ENCODE data around the gene TBC1D3B. TPM values are rescaled to one million over a fixed set of nuclear protein-coding genes. Genes with fewer than 3 reads are reported as not detected.
"Not testable (repeated sequence)": the region's sequence is repeated elsewhere in the genome, so short reads cannot be mapped to it uniquely, and the experiment has no call there.

Gene TBC1D3B
- polyA plus RNA-seq, 1 donor: 7.1 TPM

GRCh38 chr17:36187943-36188665, 11.7 kb upstream of the TBC1D3B start:
- not testable (repeated sequence) for H3K27me3 ChIP-seq (ENCODE audit: control insufficient read depth, insufficient read depth, low read length); H3K4me1 ChIP-seq (ENCODE audit: control insufficient read depth, insufficient read depth, low read length); DNase-seq; H3K9me3 ChIP-seq (ENCODE audit: control insufficient read depth, low read depth, low read length); H3K36me3 ChIP-seq (ENCODE audit: control insufficient read depth, insufficient read depth, low read length); H3K4me3 ChIP-seq (ENCODE audit: low read length); H3K27ac ChIP-seq (ENCODE audit: low read length)
- 87% methylated on average over 4 of the region's 5 CpGs for WGBS (ENCODE audit: insufficient coverage, low lambda C conversion rate)

- 89% methylated on average over 9 of the region's 13 CpGs for WGBS (ENCODE audit: insufficient coverage, low lambda C conversion rate)
- not testable (repeated sequence) for H3K27ac ChIP-seq (ENCODE audit: low read length)
These were observed 10.7 kb upstream of the TBC1D3B start for GRCh38 chr17:36186810-36187763.

GRCh38 chr17:36185416-36185815, 9.0 kb upstream of the TBC1D3B start:
- Histone ChIP-seq H3K36me3 (ENCODE audit: control insufficient read depth, insufficient read depth, low read length) (no peaks in the 10 kb centered on the region), H3K27me3 (ENCODE audit: control insufficient read depth, insufficient read depth, low read length) (peaks cover 15% of the 10 kb centered on the region), H3K27ac (ENCODE audit: low read length) (no peak overlapping the region), H3K4me3 (ENCODE audit: low read length) (no peak overlapping the region), H3K9me3 (ENCODE audit: control insufficient read depth, low read depth, low read length) (peaks cover 3% of the 10 kb centered on the region), H3K4me1 (ENCODE audit: control insufficient read depth, insufficient read depth, low read length) (no peaks in the 10 kb centered on the region)
- WGBS (ENCODE audit: insufficient coverage, low lambda C conversion rate): 9% methylated on average over 1 of the region's 2 CpGs
- DNase-seq: no peak

More at GRCh38 chr17:36186810-36187763, 10.7 kb upstream of the TBC1D3B start:
- H3K9me3 ChIP-seq (ENCODE audit: control insufficient read depth, low read depth, low read length); DNase-seq; H3K4me3 ChIP-seq (ENCODE audit: low read length); H3K27me3 ChIP-seq (ENCODE audit: control insufficient read depth, insufficient read depth, low read length); H3K4me1 ChIP-seq (ENCODE audit: control insufficient read depth, insufficient read depth, low read length); H3K36me3 ChIP-seq (ENCODE audit: control insufficient read depth, insufficient read depth, low read length): not testable (repeated sequence)

- Histone ChIP-seq H3K4me3 (ENCODE audit: low read length) (peak overlapping the region; percentile 1), H3K36me3 (ENCODE audit: control insufficient read depth, insufficient read depth, low read length) (no peaks in the 10 kb centered on the region), H3K4me1 (ENCODE audit: control insufficient read depth, insufficient read depth, low read length) (no peaks in the 10 kb centered on the region), H3K27ac (ENCODE audit: low read length) (no peak overlapping the region), H3K27me3 (ENCODE audit: control insufficient read depth, insufficient read depth, low read length) (peaks cover 15% of the 10 kb centered on the region), H3K9me3 (ENCODE audit: control insufficient read depth, low read depth, low read length) (peaks cover 3% of the 10 kb centered on the region)
- 83% methylated on average over 4 of the region's 12 CpGs for WGBS (ENCODE audit: insufficient coverage, low lambda C conversion rate)
- no peak for DNase-seq
These were observed 7.8 kb upstream of the TBC1D3B start for GRCh38 chr17:36184023-36184765.

- Histone ChIP-seq H3K9me3 (ENCODE audit: control insufficient read depth, low read depth, low read length) (peaks cover 3% of the 10 kb centered on the region), H3K27ac (ENCODE audit: low read length) (no peak overlapping the region), H3K36me3 (ENCODE audit: control insufficient read depth, insufficient read depth, low read length) (no peaks in the 10 kb centered on the region), H3K27me3 (ENCODE audit: control insufficient read depth, insufficient read depth, low read length) (peaks cover 15% of the 10 kb centered on the region), H3K4me3 (ENCODE audit: low read length) (peak overlapping the region; percentile 42), H3K4me1 (ENCODE audit: control insufficient read depth, insufficient read depth, low read length) (no peaks in the 10 kb centered on the region)
- WGBS (ENCODE audit: insufficient coverage, low lambda C conversion rate): no CpG with 5 or more reads among the region's 76 CpGs
- peak in 1 of 2 donors; percentile 88 for DNase-seq
These were observed 6.8 kb upstream of the TBC1D3B start for GRCh38 chr17:36183001-36183971.

- Histone ChIP-seq H3K27ac (ENCODE audit: low read length) (no peak overlapping the region), H3K4me3 (ENCODE audit: low read length) (peak overlapping the region; percentile 42), H3K36me3 (ENCODE audit: control insufficient read depth, insufficient read depth, low read length) (no peaks in the 10 kb centered on the region), H3K4me1 (ENCODE audit: control insufficient read depth, insufficient read depth, low read length) (no peaks in the 10 kb centered on the region), H3K27me3 (ENCODE audit: control insufficient read depth, insufficient read depth, low read length) (peaks cover 15% of the 10 kb centered on the region), H3K9me3 (ENCODE audit: control insufficient read depth, low read depth, low read length) (peaks cover 3% of the 10 kb centered on the region)
- 67% methylated on average over 3 of the region's 48 CpGs for WGBS (ENCODE audit: insufficient coverage, low lambda C conversion rate)
- no peak for DNase-seq
These were observed 6.0 kb upstream of the TBC1D3B start for GRCh38 chr17:36182176-36183000.

- 100% methylated on average over 1 of the region's 6 CpGs for WGBS (ENCODE audit: insufficient coverage, low lambda C conversion rate)
- H3K9me3 ChIP-seq (ENCODE audit: control insufficient read depth, low read depth, low read length); H3K36me3 ChIP-seq (ENCODE audit: control insufficient read depth, insufficient read depth, low read length); H3K4me3 ChIP-seq (ENCODE audit: low read length); H3K27ac ChIP-seq (ENCODE audit: low read length); H3K4me1 ChIP-seq (ENCODE audit: control insufficient read depth, insufficient read depth, low read length): not testable (repeated sequence)
- peak in 1 of 2 donors; percentile 3 for DNase-seq
- peaks cover 15% of the 10 kb centered on the region for H3K27me3 ChIP-seq (ENCODE audit: control insufficient read depth, insufficient read depth, low read length)
These were observed 5.2 kb upstream of the TBC1D3B start for GRCh38 chr17:36181446-36182175.

GRCh38 chr17:36168836-36169235, 7.6 kb downstream of the TBC1D3B start:
- not testable (repeated sequence) for DNase-seq; H3K36me3 ChIP-seq (ENCODE audit: control insufficient read depth, insufficient read depth, low read length); H3K9me3 ChIP-seq (ENCODE audit: control insufficient read depth, low read depth, low read length); H3K4me1 ChIP-seq (ENCODE audit: control insufficient read depth, insufficient read depth, low read length); H3K4me3 ChIP-seq (ENCODE audit: low read length); H3K27me3 ChIP-seq (ENCODE audit: control insufficient read depth, insufficient read depth, low read length); H3K27ac ChIP-seq (ENCODE audit: low read length)
- no CpG with 5 or more reads among the region's 8 CpGs for WGBS (ENCODE audit: insufficient coverage, low lambda C conversion rate)
